Hepatocyte (in vitro differentiated cells): ENCODE data around the gene NDFIP2. TPM values are rescaled to one million over a fixed set of nuclear protein-coding genes. Genes with fewer than 3 reads are reported as not detected.

Source experiments
- DNase-seq: peaks from one replicate; pipeline ENCODE4 v3.0.0-alpha.2; 2016; ENCODE audit warnings: low spot score
- H2AFZ ChIP-seq: fragments of 200-600 bp; sonication (generic); 2 replicates; pipeline ENCODE4 v1.6.0; 2016; ENCODE audit warnings: antibody characterized with exemption, mild to moderate bottlenecking
- H3K27ac ChIP-seq: fragments of 200-600 bp; sonication (generic); 2 replicates; pipeline ENCODE4 v1.5.1; 2016; ENCODE audit warnings: mild to moderate bottlenecking
- H3K27me3 ChIP-seq: fragments of 200-600 bp; sonication (generic); 2 replicates; pipeline ENCODE4 v1.6.1; 2016
- H3K36me3 ChIP-seq: fragments of 200-600 bp; sonication (generic); replicated peaks from 2 replicates; pipeline ENCODE4 v1.5.1; 2016; ENCODE audit warnings: low read depth; ENCODE audit not compliant: insufficient read depth
- H3K4me1 ChIP-seq: fragments of 200-600 bp; sonication (generic); 2 replicates; pipeline ENCODE4 v1.5.1; 2016; ENCODE audit warnings: mild to moderate bottlenecking, moderate library complexity; ENCODE audit not compliant: insufficient read depth
- H3K4me2 ChIP-seq: fragments of 200-600 bp; sonication (generic); 2 replicates; pipeline ENCODE4 v1.6.0; 2016
- H3K4me3 ChIP-seq: fragments of 200-600 bp; sonication (generic); 2 replicates; pipeline ENCODE4 v1.5.1; 2016; ENCODE audit warnings: mild to moderate bottlenecking
- H3K79me2 ChIP-seq: fragments of 200-600 bp; sonication (generic); 2 replicates; pipeline ENCODE4 v1.6.0; 2017; ENCODE audit warnings: mild to moderate bottlenecking
- H3K9me2 ChIP-seq: fragments of 200-600 bp; sonication (generic); replicated peaks from 2 replicates; pipeline ENCODE4 v1.6.0; 2017; ENCODE audit warnings: mild to moderate bottlenecking; ENCODE audit not compliant: insufficient read depth
- H3K9me3 ChIP-seq: fragments of 200-600 bp; sonication (generic); 2 replicates; pipeline ENCODE4 v1.5.1; 2016; ENCODE audit warnings: low read depth, mild to moderate bottlenecking
- H4K20me1 ChIP-seq: fragments of 200-600 bp; sonication (generic); 2 replicates; pipeline ENCODE4 v1.6.0; 2016; ENCODE audit warnings: mild to moderate bottlenecking; ENCODE audit not compliant: insufficient read depth, poor library complexity, severe bottlenecking
- EZH2 ChIP-seq: fragments of 200-600 bp; sonication (generic); IDR thresholded peaks from 2 replicates; pipeline ENCODE4 v1.6.1; 2016; ENCODE audit warnings: antibody characterized with exemption, mild to moderate bottlenecking, borderline replicate concordance
- EZH2phosphoT487 ChIP-seq: fragments of 200-600 bp; sonication (generic); IDR thresholded peaks from one replicate; pipeline ENCODE4 v1.6.1; 2018; ENCODE audit warnings: antibody characterized with exemption, mild to moderate bottlenecking, low read depth, moderate library complexity; ENCODE audit not compliant: unreplicated experiment, severe bottlenecking
- WGBS: methylation state at CpG from one replicate; pipeline ENCODE4 v1.1.6; 2016; ENCODE audit warnings: low lambda C conversion rate; ENCODE audit errors: missing lambda C conversion rate; 5-methylcytosine and 5-hydroxymethylcytosine counted together
- polyA plus RNA-seq: library from polyadenylated mRNA; unstranded; fragments of >200 nt; fragmentation: Nextera tagmentation; extraction: Ambion mirVana; gene quantifications from 2 replicates; pipeline ENCODE4 v1.2.1, GENCODE V29; 2016
- total RNA-seq: library from RNA; depleted of rRNA; stranded (reverse); fragments of >200 nt; gene quantifications from 2 replicates; pipeline ENCODE4 v1.2.3, GENCODE V29; 2014
- TF ChIP-seq, protein P1 (sequence below): fragments of 200-600 bp; sonication (generic); IDR thresholded peaks from 2 replicates; pipeline ENCODE4 v1.5.1; 2016; ENCODE audit warnings: antibody characterized with exemption, mild to moderate bottlenecking; ENCODE audit not compliant: poor library complexity

The NDFIP2 gene
- total and polyA plus RNA-seq, 2 experiments from 2014 or later: 54.4 to 80.2 TPM

DNA sequence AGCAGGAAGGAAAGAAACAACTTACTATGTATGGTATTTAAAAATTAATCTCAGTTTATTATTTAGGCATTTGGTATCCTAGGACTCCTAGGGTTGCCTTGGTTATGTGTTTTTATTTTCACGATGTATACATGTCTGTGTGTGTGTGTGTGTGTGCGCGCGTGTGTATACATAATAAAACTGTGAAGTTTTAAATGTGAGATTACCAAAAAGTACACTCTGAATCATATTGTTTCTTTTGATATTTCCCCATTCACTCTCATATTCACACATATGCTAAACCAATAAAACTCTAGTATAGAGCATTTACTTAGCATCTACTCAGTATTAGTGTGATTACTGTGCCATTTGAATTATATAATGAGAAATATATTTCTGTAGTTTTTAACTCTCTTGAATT, 30.8 kb upstream of the NDFIP2 start:
- Histone ChIP-seq H3K9me3 (no peaks in the 10 kb centered on the region), H2AFZ (no peak overlapping the region), H3K36me3 (no peaks in the 10 kb centered on the region), H4K20me1 (no peaks in the 10 kb centered on the region), H3K4me1 (no peaks in the 10 kb centered on the region), H3K79me2 (no peaks in the 10 kb centered on the region), H3K27me3 (no peaks in the 10 kb centered on the region), H3K4me3 (no peak overlapping the region), H3K27ac (no peak overlapping the region), H3K4me2 (no peak overlapping the region), H3K9me2 (no peaks in the 10 kb centered on the region)
- WGBS: 90% methylated on average over 4 of the region's 4 CpGs
- DNase-seq: no peak
- no peak for TF ChIP-seq EZH2
- TF ChIP-seq EZH2phosphoT487: no peak
- TF ChIP-seq, protein P1, sequence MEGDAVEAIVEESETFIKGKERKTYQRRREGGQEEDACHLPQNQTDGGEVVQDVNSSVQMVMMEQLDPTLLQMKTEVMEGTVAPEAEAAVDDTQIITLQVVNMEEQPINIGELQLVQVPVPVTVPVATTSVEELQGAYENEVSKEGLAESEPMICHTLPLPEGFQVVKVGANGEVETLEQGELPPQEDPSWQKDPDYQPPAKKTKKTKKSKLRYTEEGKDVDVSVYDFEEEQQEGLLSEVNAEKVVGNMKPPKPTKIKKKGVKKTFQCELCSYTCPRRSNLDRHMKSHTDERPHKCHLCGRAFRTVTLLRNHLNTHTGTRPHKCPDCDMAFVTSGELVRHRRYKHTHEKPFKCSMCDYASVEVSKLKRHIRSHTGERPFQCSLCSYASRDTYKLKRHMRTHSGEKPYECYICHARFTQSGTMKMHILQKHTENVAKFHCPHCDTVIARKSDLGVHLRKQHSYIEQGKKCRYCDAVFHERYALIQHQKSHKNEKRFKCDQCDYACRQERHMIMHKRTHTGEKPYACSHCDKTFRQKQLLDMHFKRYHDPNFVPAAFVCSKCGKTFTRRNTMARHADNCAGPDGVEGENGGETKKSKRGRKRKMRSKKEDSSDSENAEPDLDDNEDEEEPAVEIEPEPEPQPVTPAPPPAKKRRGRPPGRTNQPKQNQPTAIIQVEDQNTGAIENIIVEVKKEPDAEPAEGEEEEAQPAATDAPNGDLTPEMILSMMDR: no peak

DNA sequence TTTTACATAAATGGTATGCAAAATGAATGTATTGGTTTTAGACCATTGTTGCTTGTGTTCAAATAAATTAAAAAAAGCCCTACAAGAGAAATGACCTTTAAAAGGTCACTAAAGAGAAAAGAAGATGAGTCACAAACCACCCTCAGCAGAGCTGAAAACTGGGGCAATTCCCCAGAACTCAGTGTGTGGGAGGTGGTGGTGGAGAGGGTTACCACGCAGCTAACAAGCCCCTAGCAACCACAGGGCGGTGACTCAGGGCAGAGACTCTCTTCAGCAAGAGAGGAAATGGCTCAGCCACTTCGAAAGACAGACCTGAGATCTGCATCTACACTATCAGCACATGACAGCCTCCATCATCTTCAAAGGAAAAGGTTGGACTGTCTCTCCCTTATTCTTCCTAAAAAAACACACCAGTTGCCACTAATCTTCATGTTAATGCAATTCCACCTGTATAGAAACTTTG, 29.4 kb upstream of the NDFIP2 start:
- no peaks in the 10 kb centered on the region for H3K36me3 ChIP-seq
- H3K4me1 ChIP-seq: no peaks in the 10 kb centered on the region
- H3K27me3 ChIP-seq: no peaks in the 10 kb centered on the region
- no peaks in the 10 kb centered on the region for H4K20me1 ChIP-seq
- H2AFZ ChIP-seq: no peak overlapping the region
- no peak overlapping the region for H3K4me3 ChIP-seq
- H3K9me2 ChIP-seq: no peaks in the 10 kb centered on the region
- no peak overlapping the region for H3K27ac ChIP-seq
- WGBS: 39% methylated on average over 3 of the region's 3 CpGs
- no peak overlapping the region for H3K4me2 ChIP-seq
- peak; percentile 49 for DNase-seq
- no peaks in the 10 kb centered on the region for H3K9me3 ChIP-seq
- H3K79me2 ChIP-seq: no peaks in the 10 kb centered on the region
- TF ChIP-seq, protein P1: no peak
- no peak for TF ChIP-seq EZH2phosphoT487
- TF ChIP-seq EZH2: no peak

DNA sequence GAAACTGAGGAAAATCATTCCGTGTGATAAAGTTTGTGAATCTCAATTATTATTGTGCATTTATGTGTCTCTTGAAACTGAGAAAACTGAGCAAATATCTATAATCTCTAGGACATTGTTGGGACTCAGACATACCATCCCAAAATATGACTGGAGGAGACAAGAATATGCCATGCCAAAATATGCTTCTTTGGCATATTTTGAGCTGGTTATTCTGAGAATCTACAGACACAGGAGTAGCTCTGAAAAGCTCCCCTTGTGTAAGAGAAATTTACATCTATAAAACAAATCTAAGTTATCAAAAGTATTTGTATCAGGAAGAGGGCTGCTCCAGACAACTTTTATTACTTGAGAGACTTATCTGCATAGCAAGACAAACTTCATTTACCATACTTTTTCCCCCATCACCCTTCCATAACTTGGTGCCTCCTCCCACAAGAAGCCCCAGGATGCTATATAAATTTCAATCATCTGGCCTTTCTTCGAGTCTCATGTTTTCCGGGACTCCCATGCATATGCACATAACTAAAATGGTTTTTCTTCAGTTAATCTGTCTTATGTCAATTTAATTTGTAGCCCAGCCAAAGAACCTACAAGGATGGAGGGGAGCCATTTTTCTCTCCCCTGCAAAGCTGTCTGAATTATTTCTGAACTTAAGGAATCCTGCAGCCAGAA, 28.6 kb upstream of the NDFIP2 start:
- no peak for DNase-seq
- Histone ChIP-seq H3K27me3 (no peaks in the 10 kb centered on the region), H3K27ac (no peak overlapping the region), H3K79me2 (no peaks in the 10 kb centered on the region), H4K20me1 (no peaks in the 10 kb centered on the region), H3K9me3 (no peaks in the 10 kb centered on the region), H3K9me2 (no peaks in the 10 kb centered on the region), H3K4me2 (no peak overlapping the region), H2AFZ (no peak overlapping the region), H3K4me1 (no peaks in the 10 kb centered on the region), H3K36me3 (no peaks in the 10 kb centered on the region), H3K4me3 (no peak overlapping the region)
- TF ChIP-seq, protein P1: no peak
- TF ChIP-seq EZH2phosphoT487: no peak
- no peak for TF ChIP-seq EZH2
- WGBS: 77% methylated on average over 3 of the region's 3 CpGs
